HG03135 (cell line): ENCODE results near the gene LEP.
"Not testable (repeated sequence)": the region's sequence is repeated elsewhere in the genome, so short reads cannot be mapped to it uniquely, and the experiment has no call there.

Experiments used
- ATAC-seq: cut with Tn5 transposase; IDR thresholded peaks from one replicate; pipeline ENCODE4 v1.9.1; 2021; ENCODE audit warnings: mild to moderate bottlenecking, moderate library complexity; ENCODE audit not compliant: unreplicated experiment

LEP gene

DNA sequence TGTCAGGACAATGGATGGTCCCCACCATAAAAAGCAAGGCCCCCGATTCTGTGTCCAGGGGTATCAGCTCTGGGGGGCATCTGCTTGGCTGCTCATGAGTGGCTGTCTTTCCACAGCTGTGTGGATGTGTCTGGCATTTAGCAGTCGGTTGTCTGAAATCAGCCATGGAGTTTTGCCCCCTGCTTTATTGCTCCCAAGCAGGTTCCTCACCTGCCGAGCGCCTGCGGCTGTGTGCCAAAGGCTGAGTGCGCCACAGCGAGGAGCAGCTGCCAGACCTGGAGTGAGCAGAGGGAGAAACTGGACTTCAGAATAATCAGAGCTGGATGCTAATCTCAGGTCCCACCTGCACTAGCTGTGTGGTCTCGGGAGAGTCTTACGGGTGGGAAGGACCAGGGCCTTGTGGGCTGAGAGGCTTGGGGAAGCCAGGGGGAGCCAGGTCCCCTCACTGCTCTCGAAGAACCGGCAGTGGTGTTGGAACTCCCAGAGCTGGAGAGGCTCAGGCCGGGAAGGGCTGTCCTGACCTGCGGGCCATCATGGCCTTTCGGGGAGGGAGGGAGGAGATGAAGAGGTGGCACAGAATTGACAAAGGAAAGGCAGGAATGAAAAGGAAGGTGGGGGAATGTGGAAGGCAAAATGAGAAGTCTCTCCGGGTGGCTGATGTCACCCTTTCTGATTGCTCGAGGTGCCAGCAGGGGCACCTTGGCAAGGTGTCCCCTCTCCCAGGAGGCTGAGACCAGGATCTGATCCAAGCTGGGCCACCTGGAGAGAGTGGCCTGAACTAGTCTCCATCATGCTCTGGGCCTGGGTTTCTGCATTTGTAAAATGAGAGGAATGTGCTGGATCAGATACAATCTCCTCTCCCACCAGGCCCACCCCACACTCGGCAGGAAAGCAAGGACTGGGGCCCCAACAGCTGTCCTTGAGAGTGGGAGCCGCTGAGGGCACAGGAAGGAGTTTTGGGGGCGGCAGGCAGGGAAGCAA, 30.2 kb upstream of the LEP start:
- ATAC-seq: no peak

DNA sequence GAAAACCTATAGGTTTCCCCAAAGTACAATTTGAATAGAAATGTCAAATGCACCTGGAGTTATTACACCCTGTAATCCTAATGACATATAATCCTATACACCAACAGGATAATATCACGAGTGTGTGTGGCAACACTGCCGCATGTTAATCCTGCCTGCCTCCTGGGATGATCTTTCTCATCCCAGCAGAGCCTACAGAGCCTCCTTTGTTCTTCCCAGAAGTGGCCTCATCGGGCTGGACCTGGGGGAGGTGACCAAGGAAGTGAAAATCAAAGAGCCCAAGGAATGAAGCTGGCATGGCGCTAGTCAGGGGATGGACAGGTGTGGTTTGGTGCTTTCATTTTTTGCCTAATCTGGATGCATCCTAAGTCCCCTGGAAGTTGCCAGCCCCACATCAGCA, 29.5 kb upstream of the LEP start:
- ATAC-seq: no peak

DNA sequence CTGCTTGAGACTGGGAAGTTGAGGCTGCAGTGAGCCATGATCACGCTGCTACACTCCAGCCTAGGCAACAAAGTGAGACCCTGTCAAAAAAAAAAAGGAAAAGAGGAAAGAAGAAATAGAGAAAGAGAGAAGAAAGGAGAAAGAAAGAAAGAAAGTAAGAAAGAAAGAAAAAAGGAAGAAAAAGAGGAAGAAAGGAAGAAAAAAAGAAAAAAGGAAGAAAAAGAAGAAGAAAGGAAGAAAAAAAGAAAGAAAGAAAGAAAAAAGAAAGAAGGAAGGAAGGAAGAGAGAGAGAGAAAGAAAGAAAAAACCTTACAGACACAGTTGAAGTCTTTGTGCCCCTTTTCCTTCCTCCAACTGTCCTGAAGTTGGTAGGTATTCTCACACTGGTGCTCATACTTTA, 26.6 kb upstream of the LEP start:
- ATAC-seq: no peak

DNA sequence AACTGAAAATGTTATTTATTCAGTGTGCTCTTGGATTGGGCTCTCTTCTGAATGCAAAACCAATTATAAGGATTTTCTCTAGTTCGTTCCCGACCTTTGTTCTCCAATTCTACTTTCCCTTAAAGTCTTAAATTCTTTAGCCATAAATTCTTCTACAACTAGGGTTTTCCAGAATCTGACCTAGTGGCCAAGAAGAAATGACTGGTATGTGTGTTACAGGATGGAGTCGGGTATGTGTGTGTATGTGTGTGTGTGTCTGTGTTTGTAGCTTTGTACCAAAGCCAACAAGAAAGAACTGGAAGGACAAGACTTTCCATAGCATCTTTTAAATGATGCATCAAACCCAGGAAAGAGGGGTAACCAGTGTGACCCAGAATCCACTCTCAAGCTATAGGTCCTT, 25.8 kb upstream of the LEP start:
- no peak for ATAC-seq

DNA sequence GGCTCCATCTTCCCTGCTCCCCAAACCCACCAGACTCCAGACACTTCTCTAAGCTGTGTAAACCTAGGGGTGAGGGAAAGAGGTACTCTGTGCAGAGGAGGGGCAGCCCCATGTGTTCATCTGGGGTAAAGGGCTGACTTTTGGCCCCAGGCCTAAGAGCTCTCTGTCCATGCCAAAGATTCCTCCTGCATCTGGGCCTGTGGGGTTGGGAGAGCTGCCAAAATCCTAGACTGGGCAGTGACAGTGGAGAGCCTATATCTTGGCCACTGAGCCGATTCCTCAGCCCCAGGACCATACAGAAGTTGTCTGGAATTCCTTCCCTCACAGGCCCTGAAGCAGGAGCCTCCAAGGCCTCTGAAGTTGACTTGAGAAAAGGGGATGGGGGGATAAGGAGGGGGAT, 25.3 kb upstream of the LEP start:
- no peak for ATAC-seq

DNA sequence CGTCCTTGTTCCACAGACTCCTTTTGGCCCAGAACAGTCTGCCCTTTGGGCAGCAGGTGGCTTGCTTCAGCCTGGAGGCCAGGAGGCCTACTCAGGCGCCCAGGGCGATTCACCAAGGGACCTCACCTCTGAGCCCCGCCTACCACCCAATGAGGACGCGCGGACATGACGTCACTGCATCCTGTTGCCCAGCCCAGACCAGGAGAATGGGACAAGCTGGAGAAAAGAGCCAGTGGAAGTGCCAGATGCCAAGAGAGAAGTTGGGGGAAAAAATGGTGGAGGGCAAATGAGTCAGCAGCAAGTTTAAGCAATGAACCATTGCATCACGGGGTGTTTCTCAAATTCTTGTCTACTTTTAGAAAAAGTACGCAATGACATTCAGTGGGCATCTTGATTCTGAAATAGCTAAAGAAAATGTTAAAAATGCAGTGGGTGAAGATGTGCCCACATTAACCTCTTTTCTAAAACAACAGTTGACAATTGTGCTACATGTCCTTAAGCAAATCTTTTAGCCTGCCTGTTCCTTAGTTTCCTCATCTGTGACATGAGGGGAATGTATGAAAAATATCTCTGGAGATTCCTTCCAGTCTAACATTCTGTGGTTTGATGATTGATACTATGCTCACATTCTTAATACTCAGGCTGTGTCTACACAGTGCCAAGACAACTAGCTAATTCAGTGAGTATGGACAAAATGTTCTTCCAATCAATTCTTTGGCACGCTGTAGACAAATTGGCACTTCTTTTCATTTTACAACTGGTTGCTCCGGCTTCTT, 23.9 kb upstream of the LEP start:
- no peak for ATAC-seq

DNA sequence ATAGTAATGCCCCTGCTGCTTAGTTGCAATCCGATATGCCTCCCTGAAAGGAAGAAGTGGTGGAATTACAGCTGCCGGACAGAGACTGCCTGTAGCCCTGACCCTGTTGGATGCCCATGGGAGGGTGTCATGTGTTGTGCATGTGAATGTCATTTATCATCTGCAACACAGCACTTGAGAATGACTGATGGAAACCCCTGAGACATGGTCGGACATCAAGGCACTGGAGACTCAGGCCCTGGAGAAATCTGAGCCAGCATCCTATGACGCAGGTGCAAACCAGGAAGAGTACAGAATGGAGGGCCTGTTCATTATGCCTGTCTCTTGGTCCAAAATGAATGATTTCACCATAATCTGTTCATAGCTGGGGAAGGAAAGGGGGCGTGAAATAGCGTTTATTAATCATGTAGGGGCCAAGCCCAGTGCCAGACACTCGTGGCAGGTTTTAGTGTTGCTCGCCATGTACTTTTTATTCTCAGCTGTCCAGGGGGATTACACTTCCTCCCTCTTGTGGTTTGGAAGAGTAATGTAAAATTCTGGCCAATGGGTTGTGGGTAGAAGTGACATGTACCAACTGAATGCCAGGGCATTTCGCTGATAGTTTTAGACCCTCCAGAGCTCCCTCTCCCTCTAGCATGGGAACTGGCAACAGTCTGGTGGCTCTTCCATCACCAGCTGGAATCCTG, 23.0 kb upstream of the LEP start:
- no peak for ATAC-seq

DNA sequence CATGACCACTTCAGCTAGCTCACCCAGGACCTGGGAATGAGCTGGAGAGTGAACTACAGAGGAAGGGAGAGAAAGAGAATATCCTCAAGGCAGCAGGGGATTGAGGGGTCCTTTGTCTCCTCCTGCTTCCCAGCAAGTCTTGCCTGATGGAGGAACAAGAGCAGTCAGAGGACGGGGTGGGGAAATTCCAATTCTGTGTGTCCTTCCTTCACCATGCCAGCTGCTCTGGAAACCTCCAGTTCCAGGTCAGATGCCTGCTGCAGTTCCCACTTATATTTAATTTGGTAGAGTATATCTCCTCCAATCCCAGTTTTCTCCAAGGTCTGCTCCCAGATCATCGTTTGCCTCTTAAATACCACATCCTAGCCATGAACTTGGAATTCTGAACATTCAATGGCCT, 21.4 kb upstream of the LEP start:
- ATAC-seq: no peak

DNA sequence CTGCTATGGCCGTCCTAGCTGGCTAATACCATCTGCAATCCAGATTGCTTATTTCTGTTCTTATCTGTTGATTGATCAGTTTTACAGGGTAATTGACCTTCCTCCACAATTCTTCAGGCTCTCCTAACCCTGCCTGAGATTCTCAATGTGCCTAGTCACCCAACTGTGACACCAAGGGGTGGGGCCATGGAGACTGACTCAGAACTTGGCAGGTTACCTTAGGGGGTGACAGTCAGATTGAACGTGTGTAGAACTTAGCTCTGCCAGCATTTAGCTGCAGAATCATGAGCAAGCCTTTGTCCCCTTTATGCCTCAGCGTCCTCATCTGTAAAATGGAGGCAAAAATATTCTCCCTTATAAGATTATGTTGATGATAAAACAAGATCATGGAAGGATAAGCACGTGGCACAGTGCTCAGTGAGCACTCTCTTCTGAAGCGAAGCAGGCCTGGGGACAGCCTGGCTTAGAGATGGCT, 19.1 kb upstream of the LEP start:
- no peak for ATAC-seq

DNA sequence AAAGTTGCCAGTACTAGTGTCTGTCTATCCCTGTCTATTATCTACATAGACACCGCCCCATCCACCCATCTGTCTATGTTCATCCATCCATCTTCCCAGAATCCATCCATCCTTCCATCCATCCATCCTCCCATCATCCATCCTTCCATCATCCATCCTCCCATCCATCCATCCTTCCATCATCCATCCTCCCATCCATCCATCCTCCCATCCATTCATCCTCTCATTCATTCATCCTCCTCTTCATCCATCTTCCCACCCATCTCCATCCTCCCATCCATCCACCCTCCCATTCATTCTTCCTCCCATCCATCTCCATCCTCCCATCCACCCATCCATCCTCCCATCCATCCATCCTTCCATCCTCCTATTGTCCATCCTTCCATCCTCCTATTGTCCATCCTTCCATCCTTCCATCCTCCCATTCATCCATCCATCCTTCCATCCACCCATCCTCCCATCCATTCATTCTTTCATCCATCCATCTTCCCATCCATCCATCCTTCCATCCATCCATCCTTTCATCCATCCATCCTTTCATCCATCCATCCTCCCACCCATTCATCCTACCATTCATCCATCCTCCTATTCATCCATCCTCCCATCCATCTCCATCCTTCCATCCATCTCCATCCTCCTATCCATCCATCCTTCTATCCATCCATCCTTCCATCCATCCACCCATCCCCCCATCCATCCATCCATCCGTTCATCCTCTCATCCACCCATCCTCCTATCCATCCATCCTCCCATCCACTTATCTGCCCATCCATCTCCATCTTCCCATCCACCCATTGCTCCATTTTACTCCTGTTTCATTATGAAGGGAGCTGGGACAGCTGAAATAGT, 14.7 kb upstream of the LEP start:
- no peak for ATAC-seq

DNA sequence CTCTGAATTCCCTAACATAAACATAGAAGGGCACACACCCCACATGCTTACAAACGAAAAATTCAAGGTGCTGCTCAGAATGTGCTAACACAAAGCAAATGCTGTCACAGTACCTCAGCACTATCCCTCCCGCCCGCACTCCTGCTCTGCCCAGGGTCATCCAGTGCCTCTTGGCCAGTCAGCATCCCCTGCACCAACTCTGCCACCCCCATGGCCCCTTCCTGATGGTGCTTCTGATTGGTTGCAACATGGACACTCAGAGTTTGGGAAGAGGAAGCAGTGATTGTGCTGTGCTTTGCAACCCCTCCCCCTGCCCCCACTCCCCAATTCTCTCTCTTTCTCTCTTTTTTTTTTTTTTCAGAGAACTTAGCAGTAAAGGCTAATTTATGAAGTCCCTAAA, 13.8 kb upstream of the LEP start:
- no peak for ATAC-seq

DNA sequence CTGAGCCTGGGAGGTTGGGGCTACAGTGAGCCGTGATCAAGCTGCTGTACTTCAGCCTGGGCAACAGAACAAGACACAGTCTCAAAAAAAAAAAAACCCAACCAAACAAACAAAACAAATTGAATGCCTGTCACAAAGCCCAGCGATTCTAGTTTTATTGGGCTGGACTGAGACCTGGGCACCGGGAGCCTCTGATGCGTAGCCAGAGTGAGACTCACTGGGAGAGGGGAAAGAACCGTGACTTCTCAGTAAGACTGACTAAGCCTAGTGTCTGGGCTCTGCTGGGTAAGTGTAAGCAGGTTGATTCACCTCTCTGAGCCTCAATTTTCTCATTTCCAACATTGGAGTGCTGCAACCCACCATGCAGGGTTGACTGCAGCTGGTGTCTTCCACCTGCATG, 10.1 kb upstream of the LEP start:
- no peak for ATAC-seq

DNA sequence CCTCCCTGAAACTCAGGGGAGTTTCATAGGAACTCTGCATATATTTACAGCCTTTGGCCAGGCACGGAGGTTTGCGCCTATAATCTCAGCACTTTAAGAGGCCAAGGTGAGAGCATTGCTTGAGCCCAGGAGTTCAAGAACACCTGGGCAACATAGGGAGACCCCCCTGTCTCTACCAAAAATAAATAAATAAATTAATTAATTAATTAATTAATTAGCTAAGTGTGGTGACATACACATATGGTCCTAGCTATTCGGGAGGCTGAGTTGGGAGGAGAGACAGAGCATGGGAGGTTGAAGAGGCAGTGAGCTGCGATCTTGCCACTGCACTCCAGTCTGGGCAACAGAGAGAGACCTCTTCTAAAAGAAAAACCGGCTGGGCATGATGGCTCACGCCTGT, 9.4 kb upstream of the LEP start:
- ATAC-seq: no peak

DNA sequence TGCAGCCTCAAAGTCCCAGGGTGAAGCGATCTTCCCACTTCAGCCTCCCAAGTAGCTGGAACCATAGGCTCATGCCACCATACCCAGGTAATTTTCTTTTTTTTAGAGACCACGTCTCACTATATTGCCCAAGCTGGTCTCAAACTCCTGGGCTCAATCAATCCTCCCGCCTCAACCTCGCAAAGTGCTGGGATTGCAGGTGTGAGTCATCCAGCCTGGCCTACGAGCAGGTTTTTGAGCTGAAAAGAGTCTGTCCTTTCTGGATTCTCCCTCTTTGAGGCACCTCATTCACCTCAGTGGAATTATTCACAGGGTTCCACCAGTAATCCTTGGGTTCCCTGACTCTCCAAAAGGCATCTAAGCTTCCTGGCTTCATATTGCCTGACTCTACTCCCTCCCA, 7.6 kb upstream of the LEP start:
- no peak for ATAC-seq

DNA sequence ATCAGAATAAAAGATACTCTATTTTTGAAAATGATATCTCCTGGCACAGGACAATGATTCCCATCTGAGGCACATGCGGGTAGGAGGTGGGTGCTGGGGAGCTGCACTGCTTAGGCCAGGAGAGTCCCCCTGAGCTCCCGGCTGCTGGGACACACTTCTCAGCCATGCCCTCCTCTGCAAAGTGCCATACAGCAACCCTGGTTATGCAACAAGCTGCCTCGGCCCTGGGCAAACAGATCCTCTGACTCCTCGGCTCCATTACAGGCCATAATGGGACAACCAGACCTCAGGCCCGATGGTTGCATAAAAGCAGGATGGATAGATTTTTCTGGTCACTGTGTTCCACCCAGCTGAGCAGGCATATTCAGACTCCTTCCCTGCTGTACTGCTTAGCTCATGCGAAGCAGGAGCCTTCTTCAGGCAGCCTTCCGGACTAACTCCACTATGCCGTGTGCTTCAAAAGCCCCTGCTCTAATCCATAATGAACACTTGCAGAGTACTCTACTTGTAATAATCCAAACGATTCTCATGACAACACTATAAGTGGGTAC, 6.5 kb upstream of the LEP start:
- no peak for ATAC-seq

DNA sequence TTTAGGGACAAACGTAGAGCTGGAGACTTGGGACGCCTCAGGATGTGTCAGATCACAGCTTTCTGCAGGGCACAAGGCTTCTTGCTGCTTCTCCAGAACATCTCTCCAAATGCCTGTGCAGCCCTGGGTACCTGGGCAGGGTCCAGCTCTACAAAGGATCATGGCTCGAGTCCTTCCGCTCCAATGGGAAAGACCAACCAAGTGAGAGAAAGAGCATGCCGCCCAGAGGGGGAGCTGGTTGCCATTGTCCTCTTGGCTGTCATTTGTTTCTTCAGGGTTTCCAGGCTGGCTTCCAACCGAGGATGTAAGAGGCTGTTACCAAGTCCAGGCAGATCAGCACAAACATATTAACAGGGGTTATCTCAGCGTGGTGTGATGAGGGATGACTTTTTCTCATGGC, 5.6 kb upstream of the LEP start:
- no peak for ATAC-seq

DNA sequence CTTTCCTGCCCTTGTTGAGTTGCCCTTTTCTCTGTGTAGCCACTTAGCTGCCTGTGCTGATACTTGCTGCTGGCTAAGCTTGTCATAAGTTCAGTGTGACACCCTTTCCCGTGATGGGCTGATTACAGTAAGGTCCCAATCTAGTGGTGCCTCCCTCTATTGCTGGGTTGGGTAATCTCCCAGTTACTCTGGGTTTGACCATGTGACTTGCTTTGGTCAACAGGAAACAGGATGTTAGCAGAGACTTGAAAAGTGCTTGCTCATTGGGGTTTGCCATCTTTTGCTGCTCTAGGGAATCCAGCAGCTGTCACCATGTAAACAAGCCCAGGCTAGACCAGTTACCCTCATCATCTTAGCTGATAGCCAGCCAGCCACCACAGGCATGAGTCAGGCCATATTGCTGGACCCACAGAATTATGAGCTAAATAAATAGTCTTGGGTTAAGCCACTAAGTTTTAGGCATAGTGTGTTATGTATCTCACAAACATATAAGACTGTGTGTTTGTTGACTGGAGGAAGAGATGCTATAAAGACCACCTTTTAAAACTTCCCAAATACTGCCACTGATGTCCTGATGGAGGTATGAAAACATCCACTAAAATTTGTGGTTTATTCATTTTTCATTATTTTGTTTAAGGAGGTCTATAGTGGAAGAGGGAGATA, 4.0 kb upstream of the LEP start:
- ATAC-seq: peak; percentile 66

DNA sequence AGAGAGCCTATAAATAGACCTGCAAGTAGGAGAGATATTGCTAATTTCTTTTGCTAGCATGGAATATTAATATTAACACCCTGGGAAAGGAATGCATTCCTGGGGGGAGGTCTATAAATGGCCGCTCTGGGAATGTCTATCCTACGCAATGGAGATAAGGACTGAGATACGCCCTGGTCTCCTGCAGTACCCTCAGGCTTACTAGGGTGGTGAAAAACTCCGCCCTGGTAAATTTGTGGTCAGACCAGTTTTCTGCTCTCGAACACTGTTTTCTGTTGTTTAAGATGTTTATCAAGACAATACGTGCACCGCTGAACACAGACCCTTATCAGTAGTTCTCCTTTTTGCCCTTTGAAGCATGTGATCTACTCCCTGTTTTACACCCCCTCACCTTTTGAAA, 1.9 kb upstream of the LEP start:
- ATAC-seq: not testable (repeated sequence)

DNA sequence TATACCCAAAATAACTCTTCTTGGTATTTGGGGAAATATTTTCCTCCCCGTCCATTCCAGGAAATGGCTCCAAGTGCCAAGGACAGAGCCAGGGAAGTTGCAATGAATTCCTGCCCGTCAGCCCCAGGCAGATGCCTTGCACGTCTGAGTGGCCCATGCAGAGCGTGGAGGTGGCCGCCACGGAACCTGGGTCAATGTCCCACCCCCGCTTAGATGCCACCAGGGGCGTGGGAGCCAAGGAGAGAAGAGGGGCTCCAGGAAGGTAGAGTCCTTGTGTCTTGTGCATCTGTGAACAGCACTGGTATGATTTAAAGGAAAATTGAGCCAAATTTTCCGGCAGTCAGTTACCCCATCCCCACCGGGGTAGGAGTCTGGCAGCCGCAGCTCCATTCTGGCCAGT, 1.6 kb downstream of the LEP start:
- ATAC-seq: no peak

DNA sequence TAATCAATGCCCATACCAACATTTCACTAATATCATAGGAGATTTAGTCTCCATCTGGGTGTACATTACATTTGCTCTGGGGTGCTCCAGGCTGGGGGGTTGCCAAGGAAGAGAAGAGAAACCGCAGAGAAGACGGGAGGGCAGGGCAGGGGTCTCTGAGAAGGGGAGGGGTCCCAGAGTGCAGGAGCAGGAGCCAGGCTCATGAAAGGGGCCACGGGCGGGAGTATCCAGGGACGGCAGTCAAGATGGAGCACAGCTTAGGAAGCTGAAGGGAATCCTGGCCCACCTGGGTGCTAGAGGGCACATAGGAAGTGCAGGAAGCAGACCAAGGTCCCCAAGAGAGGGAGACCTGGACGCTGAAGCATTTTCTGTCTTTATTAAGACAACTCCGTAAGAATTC, 2.2 kb downstream of the LEP start:
- ATAC-seq: no peak
